CD4-positive, alpha-beta T cell treated with Interleukin-1 beta for 1 hour (primary cell): ENCODE data around the gene ZNF483.
"Not testable (repeated sequence)": the region's sequence is repeated elsewhere in the genome, so short reads cannot be mapped to it uniquely, and the experiment has no call there.

ENCODE experiments used
- DNase-seq, 2 donors: peaks; one replicate each; pipeline ENCODE4 v3.0.0-alpha.2; 2020 to 2022

The ZNF483 gene

GRCh38 chr9:111548623-111549022, 23.6 kb downstream of the ZNF483 start:
- DNase-seq: no peak

GRCh38 chr9:111555425-111555824, 30.4 kb downstream of the ZNF483 start:
- DNase-seq: not testable (repeated sequence)

GRCh38 chr9:111559000-111559610, 34.1 kb downstream of the ZNF483 start:
- DNase-seq: no peak

- DNase-seq: no peak
These were observed 36.3 kb downstream of the ZNF483 start for GRCh38 chr9:111561165-111561719.

- DNase-seq: no peak
These were observed 41.3 kb downstream of the ZNF483 start for GRCh38 chr9:111566234-111566633.

- not testable (repeated sequence) for DNase-seq
These were observed 43.1 kb downstream of the ZNF483 start for GRCh38 chr9:111568127-111568526.

GRCh38 chr9:111572950-111573604, 48.1 kb downstream of the ZNF483 start:
- no peak for DNase-seq

- no peak for DNase-seq
These were observed 57.9 kb downstream of the ZNF483 start for GRCh38 chr9:111582888-111583287.

GRCh38 chr9:111586378-111586777, 61.4 kb downstream of the ZNF483 start:
- DNase-seq: no peak

GRCh38 chr9:111588846-111589245, 63.9 kb downstream of the ZNF483 start:
- no peak for DNase-seq

GRCh38 chr9:111597852-111598732, 73.1 kb downstream of the ZNF483 start:
- DNase-seq: peak; percentile 59 to 66

- DNase-seq: no peak
These were observed 73.7 kb downstream of the ZNF483 start for GRCh38 chr9:111598733-111599091.

- no peak for DNase-seq
These were observed 74.3 kb downstream of the ZNF483 start, which contains the start of gene PTGR1 for GRCh38 chr9:111599092-111599954. PTGR1 (minus strand) TSS chr9:111599647; CDS start chr9:111597422, 2,225 bp downstream.

- no peak for DNase-seq
These were observed 75.0 kb downstream of the ZNF483 start for GRCh38 chr9:111599955-111600343.

- DNase-seq: no peak
These were observed 76.4 kb downstream of the ZNF483 start for GRCh38 chr9:111601237-111602018.

- DNase-seq: no peak
These were observed 78.1 kb downstream of the ZNF483 start for GRCh38 chr9:111603041-111603440.

GRCh38 chr9:111604054-111604615, 79.2 kb downstream of the ZNF483 start:
- no peak for DNase-seq

- no peak for DNase-seq
These were observed 80.1 kb downstream of the ZNF483 start for GRCh38 chr9:111605041-111605559.

- no peak for DNase-seq
These were observed 85.2 kb downstream of the ZNF483 start for GRCh38 chr9:111610149-111610548.

GRCh38 chr9:111610845-111611244, 85.9 kb downstream of the ZNF483 start:
- no peak for DNase-seq
